Measurements from ENCODE around the gene PRKD2.
"Not testable (repeated sequence)": the region's sequence is repeated elsewhere in the genome, so short reads cannot be mapped to it uniquely, and the experiment has no call there.

Gene PRKD2

GRCh38 chr19:46723023-46723461, 6.1 kb upstream of the PRKD2 start:
- no peak for DNase-seq

GRCh38 chr19:46722421-46723022, 5.6 kb upstream of the PRKD2 start:
- no peak for DNase-seq

- DNase-seq, result no peak
Measured at GRCh38 chr19:46722004-46722380, 5.1 kb upstream of the PRKD2 start.

- no peak for DNase-seq
Measured at GRCh38 chr19:46721269-46722003, 4.5 kb upstream of the PRKD2 start.

GRCh38 chr19:46720503-46721239, 3.8 kb upstream of the PRKD2 start:
- no peak for DNase-seq

DNA sequence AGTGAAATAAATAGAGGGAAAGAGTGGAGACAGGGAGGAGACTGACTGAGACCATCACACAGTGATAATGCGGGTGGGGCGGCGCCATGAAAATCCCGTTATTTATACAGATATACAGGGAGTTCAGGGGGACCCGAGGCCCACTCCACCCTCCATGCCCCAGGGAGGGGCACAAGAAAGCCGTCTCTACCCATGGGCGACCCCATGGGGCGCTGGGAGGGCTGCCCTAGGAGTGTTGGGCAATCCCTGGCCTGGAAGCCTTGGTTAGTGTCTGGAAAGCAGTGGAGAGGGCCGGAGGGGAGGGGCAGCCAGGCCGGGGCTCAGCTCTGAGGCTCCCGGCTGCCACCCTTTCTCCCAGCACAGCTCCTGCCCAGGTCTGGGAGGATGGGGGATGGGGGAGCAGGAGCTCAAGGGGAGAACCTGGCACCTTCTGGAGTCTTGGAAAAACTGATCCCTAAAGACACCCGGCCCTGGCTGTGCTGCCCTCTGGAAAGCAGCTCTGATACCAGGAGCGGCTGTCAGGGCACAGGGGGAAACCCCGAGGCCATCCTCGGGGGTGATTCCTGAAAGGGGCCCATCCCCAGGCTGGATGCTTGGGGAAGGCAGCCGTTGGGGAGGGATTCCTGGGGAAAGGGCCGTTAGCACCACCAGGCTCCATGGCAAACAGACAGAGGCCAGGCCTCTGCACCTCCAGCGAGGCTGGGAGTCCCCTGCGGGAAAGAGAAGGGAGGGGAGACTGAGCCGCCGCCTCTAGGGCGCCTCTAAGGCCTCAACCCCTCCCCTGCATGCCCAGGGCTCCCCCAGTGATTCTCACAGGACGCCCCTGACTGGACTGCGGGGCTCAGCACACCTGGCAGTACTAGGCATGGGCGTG, 3.0 kb upstream of the PRKD2 start:
- DNase-seq, result no peak

- no peak for DNase-seq
Measured at GRCh38 chr19:46718934-46719622, 2.2 kb upstream of the PRKD2 start.

DNA sequence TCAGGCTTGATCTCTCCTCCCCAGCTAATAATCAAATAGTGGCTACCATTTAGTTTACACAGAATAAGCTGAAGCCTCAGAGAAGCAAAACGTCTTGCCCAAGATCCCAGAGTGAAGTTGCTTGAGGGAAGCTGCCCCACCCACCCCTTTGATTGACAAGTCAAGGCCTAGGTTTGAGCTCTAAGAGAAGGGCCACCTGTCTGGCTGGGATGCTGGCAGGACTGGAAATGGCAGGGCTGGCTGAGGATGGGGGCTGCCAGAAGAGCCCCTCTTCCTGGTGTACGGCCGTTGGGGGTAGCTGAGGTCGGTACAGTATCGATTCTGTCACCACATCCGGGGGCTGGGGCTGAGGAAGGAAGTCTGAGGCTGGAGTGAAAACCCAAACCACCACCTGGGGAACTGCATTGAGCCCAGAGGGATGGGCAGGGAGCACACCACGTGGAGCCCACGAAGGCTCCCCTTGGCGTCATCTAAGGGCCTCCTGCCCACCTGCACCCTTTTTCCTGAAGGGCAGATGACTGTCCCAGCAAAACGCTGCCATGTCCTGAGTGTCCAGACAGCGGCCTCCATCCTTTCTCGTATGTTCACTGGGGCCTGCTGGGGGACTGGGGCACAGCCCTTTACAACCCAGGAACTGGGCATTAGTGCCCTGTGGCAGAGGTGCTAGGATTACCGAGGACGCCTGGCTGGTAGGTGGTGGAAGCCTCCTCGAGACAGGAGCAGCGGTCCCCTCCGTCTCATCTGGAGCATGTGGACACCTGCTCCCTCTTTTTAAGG, 1.4 kb upstream of the PRKD2 start:
- no peak for DNase-seq

DNA sequence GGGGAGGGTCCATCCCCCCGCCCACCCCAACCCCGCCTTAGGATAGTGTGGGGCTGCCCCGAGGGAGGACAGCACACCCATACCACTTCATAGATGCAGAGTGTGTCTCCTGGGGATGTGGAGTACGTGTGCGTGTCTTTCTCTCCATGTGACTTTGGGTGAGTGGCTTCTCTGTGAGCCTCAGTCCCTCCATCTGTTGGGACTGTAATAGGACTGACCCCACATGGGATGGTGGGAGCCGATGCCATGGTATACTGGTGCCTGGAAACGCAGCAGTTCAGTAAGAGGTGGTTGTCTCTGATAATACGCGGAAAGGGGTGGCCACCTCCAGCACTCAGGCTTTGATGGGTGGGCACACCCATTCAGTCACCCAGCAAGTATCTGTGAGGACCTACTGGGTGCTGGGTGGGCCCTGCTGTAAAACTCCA, 816 bp upstream of the PRKD2 start:
- DNase-seq, result no peak

- no peak for DNase-seq
Measured at GRCh38 chr19:46716672-46717033, 261 bp downstream of the PRKD2 start.

GRCh38 chr19:46715975-46716671, 791 bp downstream of the PRKD2 start:
- DNase-seq, result peak; percentile 13

DNA sequence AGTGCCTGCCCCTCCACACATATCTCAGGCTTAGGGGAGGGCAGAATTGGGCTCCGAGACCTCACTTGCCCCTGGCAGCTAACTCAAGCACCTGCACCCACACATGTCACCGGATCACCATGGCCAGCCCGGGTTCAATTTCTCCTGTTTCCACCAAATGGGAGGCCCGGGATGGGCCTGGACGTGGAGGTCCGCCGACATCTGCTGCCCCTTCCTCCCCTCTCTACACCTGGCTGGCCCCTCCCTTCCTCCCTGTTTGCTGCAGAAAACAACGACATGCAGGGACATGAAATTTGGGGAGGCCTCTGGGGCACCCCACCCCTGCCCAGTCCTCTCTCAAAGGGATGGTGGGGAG, 1.3 kb downstream of the PRKD2 start:
- DNase-seq, result no peak

DNA sequence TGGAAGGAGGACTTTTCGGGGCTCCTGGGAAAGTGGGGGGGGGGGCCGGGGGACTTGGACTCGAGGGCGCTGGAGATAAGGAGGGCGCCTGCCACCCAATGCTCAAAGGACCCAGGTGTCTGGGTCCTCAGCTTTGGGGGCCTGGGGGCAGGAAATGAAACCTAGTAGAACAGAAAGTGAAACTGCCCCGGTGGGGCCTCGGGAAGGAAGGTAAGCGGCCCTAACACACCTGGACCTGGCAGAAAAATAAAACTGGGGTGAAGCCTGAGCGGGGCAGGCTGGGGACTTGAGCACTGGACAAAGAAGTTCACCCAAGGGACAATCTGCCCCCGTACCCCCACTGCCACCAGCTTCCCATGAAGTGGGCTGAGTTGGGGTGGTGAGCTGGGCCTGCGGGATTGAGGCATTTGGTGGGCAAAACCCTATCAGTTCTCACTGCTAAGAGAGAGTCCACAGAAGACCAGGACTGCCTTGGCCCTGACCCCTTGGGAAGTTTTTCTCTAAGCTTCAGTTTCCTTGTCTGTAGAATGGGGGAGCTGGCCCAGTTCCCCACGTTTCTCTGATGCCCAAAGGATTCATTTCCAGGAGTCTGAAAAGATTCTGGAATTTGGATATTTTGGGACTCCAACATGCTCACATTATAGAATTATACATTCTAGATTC, 2.3 kb downstream of the PRKD2 start:
- no peak for DNase-seq

GRCh38 chr19:46713781-46714443, 3.0 kb downstream of the PRKD2 start:
- peak; percentile 84 for DNase-seq

DNA sequence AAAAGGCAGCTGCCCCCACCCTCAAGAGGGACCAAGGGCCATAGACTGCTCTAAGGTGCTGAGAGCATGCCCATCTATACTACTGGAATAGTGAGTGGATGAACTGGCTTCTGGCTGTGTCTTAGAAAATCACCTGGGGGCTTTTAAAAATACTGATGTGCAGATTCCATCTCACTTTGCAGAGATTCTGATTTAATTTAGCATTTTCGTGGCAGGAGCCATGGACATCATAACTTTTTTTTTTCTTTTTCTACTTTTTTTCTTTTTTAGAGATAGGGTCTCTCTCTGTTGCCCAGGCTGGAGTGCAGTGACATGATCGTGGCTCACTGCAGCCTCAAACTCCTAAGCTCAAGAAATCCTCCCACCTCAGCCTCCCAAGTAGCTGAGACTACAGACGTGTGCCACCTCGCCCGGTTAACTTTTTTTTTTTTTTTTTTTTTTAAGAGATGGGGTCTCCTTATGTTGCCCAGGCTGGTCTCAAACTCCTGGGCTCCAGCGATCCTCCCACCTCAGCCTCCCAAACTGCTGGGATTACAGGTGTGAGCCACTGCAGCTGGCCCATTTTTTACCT, 4.1 kb downstream of the PRKD2 start:
- DNase-seq, result not testable (repeated sequence)

DNA sequence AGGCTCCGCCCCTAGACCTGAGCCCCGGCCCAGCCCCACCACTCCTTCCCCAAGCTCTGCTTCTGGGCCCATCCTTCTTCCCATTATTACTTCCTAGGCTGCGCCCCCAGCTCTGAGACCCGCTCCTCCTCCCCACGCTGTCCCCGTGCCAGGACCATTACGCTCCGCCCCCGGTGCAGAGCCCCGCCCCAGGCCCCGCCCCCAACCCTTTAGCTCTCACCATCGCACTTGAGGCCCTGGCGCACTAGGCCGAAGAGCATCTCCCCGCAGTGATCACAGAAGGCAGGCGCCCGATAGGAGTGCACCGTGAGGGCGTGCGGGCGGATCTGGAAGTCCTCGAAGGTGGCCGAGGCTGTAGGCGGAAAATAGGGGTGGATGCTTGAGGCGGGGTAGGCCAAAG, 6.2 kb downstream of the PRKD2 start:
- DNase-seq, result no peak

DNA sequence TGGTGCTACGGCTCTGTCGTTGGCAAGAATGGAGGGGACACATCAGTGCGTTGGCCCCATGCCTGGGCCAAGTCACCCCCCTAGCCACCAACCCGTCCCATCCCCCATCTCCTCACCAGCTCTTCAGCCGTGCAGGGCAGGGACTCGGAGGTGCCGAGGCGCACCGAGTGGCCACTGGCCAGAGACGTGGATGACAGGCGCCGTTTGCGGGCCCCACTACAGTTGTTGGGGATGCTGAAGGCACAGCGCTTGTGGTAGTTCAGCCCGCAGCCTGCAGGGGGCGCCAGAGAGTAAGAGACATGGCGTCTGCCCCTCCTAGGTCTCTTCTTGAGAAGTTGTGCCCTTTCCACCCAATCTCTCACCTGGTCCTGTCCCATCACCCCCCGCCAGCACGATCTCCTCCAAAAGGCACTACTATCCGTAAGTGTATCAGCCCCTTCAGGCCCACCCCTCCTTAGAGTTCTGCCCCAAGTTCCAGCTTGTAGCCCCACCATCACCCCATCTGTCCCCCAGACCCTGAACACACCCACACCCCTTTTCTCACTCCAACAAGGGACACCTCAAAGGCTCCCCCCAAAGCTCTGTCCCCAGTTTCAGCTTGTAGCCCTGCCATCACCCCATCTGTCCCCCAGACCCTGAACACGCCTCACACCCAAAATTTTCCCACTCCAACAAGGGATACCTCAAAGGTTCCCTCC, 12.4 kb downstream of the PRKD2 start:
- DNase-seq, result no peak

GRCh38 chr19:46700704-46701103, 16.2 kb downstream of the PRKD2 start:
- no peak for DNase-seq

All from DMS79 (cell line).